HG02840 (cell line): ENCODE results near the gene DEXI.

Experiments
- ATAC-seq: cut with Tn5 transposase; IDR thresholded peaks from one replicate; pipeline ENCODE4 v1.9.1; 2021; ENCODE audit warnings: mild to moderate bottlenecking, moderate library complexity, moderate number of reproducible peaks; ENCODE audit not compliant: unreplicated experiment, low FRiP score

Gene DEXI

GRCh38 chr16:10906482-10906881 is 35.8 kb downstream of the DEXI start:
- no peak for ATAC-seq

- ATAC-seq = no peak
Observed at GRCh38 chr16:10902999-10903398, 39.3 kb downstream of the DEXI start.

DNA sequence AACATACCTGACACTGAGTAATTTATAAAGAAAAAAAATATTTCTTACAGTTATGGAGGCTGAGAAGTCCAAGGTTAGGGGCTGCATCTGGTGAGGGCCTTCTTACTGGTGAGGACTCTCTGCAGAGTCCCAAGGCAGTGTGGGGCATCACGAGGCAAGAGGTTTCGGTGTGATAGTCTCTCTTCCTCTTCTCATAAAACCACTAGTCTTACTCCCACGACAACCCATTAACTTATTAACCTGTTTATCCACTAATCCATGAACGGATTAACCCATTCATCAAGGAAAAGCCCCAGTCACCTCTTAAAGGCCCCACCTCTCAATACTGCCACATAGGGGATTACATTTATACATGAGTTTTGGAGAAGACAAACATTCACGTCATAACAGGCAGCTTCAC is 45.1 kb downstream of the DEXI start:
- no peak for ATAC-seq

GRCh38 chr16:10896723-10897122 is 45.5 kb downstream of the DEXI start:
- no peak for ATAC-seq

DNA sequence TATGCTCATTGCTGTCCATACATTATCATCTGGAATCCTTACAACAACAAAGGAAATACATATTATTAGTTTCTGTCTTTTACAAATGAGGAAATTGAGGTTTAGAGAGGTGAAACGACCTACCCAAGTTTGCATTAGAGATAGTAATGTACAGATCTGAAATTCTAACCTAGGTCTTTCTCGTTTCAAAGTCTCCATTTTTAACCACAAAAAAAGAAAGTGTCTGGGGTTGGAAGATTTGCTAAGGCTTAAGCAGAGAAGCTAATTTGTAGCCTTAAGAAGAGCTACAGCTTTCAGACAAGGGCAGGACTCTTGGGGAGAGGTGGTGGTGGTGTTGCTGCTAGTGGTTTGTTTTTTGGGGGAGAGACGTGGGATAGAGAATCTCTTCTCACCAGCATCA is 46.1 kb downstream of the DEXI start:
- ATAC-seq = no peak

GRCh38 chr16:10895053-10895946 is 47.0 kb downstream of the DEXI start:
- ATAC-seq = no peak

DNA sequence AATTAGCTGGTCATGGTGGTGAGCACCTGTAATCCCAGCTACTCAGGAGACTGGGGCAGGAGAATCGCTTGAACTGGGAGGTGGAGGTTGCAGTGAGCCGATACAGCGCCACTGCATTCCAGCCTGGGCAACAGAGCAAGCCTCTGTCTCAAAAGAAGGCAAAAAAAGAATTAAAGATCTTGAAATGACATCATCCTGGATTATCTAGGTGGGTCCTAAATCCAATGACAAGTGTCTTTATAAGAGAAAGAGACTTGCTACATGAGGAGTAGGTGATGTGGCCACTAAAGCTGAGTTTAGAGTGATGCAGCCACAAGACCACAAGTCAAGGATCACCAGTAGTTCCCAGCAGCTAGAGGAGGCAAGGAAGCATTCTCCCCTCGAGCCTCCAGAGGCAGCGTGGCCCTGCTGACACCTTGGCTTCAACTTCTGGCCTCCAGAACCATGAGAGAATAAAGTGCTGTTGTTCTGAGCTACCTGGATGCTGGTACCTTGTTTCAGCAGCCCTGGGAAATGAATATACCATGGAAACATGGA is 49.4 kb downstream of the DEXI start:
- ATAC-seq = no peak

- no peak for ATAC-seq
Observed at GRCh38 chr16:10889855-10890254, 52.4 kb downstream of the DEXI start.

DNA sequence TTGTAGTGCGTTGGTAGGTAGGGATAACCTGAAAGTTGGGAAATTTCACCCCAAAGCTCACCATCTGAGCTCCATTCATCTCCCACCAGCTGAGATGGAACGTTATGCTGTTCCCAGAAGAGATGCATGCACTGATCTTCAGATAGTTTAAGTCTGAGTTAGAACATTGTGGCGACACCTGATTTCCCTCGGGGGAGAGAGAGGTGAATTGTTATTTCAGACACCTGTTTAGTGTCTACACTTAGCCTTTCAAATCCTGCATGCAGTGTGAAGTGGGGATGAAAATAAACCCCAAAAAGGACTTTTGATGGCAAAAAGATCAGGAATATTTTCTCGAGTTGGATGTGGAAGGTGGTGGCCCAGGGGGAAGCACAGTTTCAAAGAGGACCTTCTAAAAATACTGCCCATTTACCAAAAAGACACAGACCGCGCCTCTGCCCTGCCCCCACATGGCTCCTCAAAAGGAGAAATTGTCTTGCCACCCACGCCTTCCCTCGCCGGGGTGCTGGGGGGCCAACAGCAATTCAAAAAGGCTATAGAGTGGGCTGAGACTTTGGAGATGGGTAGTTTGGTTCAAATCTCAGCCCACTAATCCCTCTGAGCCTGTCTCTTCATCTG is 53.8 kb downstream of the DEXI start:
- ATAC-seq = no peak

- ATAC-seq = no peak
Observed at GRCh38 chr16:10885246-10885645, 57.0 kb downstream of the DEXI start.

DNA sequence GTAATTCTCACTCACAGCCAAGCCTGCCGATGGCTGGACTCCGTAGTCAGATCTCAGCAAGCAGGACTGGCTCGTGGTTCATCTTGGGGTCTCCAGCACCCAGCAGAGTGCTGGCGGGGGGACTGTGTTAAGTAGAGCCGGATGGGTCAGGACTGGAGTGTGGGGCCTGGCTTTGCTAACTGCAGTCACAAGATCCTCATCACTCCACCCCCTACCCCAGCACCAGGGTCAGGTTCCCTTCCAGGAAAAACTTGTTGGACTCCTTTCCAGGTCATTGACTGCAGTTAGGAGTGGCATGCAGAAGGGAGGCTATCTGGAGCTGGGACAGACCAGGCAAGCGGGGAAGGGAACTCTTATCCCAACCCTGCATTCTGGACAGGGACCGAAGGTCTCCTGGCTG is 59.3 kb downstream of the DEXI start:
- no peak for ATAC-seq

DNA sequence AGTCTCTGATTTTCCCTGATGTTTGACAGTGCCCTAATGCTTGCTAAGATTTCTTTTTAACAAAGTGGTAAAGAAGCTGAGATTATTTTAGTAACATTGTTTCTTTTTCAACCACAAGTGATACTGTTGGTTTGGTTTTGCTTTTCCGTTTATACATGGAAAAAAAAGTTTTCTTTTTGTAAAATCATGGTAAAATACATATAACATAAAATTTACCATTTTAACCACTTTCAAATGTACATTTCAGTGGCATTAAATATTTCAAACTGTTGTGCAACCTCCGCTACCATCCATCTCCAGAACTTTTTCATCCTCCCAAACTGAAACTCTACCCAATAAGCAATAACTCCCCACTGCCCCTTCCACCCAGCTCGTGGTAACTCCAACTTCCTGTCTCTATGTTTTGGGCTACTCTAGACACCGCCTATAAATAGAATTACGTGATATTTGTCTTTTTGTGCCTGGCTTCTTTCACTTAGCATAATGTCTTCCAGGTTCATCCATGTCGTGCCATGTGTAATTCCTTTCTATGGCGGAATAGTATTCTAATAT is 60.7 kb downstream of the DEXI start:
- ATAC-seq = no peak

GRCh38 chr16:10880594-10881452 is 61.4 kb downstream of the DEXI start:
- no peak for ATAC-seq

DNA sequence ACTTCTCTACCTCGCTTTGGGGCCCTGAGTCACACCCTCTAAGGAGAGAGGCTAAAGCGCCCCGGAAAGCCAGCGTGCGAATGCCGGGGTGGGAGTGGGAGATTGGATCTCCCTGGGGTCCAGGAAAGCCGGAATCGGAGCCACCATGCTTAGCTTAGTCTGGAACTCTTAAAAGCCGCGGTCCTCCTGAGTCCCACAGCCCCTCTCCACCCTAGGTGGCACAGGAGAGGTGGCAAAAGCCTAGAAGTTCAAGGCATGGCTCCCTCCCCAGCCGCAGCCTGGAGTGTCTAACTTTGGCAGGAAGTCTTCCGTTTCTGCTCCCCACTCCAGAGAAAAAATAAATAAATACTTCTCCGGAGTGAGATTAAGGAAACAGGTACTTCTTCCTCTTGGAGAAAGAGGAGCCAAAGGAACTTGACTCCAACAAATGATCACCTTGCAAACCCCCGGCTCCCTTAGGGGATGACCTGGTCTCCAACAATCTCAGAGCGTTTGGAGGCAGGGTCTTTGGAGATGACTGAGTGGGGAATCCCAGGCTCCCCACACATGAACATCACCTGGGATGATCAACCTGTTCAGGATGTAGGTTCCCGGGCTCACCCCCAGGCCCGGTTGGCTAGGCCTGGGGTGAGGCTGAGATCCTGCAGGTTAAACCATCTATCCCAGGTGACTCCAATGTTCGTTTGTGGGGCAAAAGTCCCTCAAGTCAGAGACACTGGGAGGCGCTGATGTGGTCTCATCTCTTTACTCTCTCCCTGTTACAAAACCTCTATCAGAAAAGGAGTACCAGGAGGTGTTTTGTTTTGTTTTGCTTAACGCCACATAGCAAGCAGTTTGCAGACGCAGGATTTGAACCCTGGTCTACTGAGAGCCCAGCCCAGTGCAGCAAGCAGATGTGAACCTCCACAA is 62.3 kb downstream of the DEXI start:
- no peak for ATAC-seq
